SK-N-SH (cell line): Measurements from ENCODE around the gene ARHGEF6. TPM values are rescaled to one million over a fixed set of nuclear protein-coding genes. Genes with fewer than 3 reads are reported as not detected.
"Not testable (repeated sequence)": the region's sequence is repeated elsewhere in the genome, so short reads cannot be mapped to it uniquely, and the experiment has no call there.

ENCODE experiments used
- CTCF ChIA-PET: fragments of 300-600, 350-600 bp; formaldehyde crosslinking; extraction: SDS; loops from one replicate; lab custom pipeline; 2021; lab: Yijun Ruan, JAX
- POLR2A ChIA-PET: fragments of 350-600 bp; sonication (Branson Sonifier 250); formaldehyde crosslinking; extraction: SDS; loops from one replicate; lab custom pipeline; 2020; ENCODE audit warnings: antibody characterized with exemption, inconsistent platforms; lab: Yijun Ruan, JAX
- DNase-seq: peaks from one replicate; pipeline ENCODE4 v3.0.0; 2012
- H2AFZ ChIP-seq: fragments of 200-600 bp; sonication (generic); 2 replicates; pipeline ENCODE4 v1.8.1; 2016; ENCODE audit warnings: antibody characterized with exemption, mild to moderate bottlenecking, low read depth
- H3F3A ChIP-seq: fragments of 200-600 bp; sonication (generic); replicated peaks from 2 replicates; pipeline ENCODE3; 2016; ENCODE audit warnings: antibody characterized with exemption, mild to moderate bottlenecking; ENCODE audit not compliant: insufficient read depth
- H3K27ac ChIP-seq, 2 experiments: fragments of 200-500 bp in 1 of 2; fragments of 200-600 bp in 1 of 2; sonication (Bioruptor generic) in 1 of 2; sonication (generic), shearing (Covaris generic) in 1 of 2; 2 replicates each; pipeline versions ENCODE4 v1.5.1 to v1.6.1; 2014 to 2016; ENCODE audit warnings: low read depth in 2 of 2, inconsistent platforms in 1 of 2, low read length in 1 of 2, mild to moderate bottlenecking in 1 of 2, mixed read lengths in 1 of 2
- H3K27me3 ChIP-seq: fragments of 200-600 bp; sonication (generic), shearing (Covaris generic); 2 replicates; pipeline ENCODE4 v1.6.1; 2016; ENCODE audit warnings: mixed run types; ENCODE audit not compliant: insufficient read depth
- H3K36me3 ChIP-seq, 2 experiments: fragments of 200-500 bp in 1 of 2; fragments of 200-600 bp in 1 of 2; sonication (Bioruptor generic) in 1 of 2; sonication (generic) in 1 of 2; replicated peaks in 1 of 2; 2 replicates each; pipeline versions ENCODE3 to v1.5.1; 2014 to 2016; ENCODE audit warnings: low read length in 1 of 2, mild to moderate bottlenecking in 1 of 2; ENCODE audit not compliant: insufficient read depth in 2 of 2, control insufficient read depth in 1 of 2
- H3K4me1 ChIP-seq, 2 experiments: fragments of 200-500 bp in 1 of 2; fragments of 200-600 bp in 1 of 2; sonication (Bioruptor generic) in 1 of 2; sonication (generic), shearing (Covaris generic) in 1 of 2; 2 replicates each; pipeline versions ENCODE4 v1.5.1 to v1.6.1; 2014 to 2016; ENCODE audit warnings: low read depth in 1 of 2, low read length in 1 of 2, mixed run types in 1 of 2; ENCODE audit not compliant: insufficient read depth in 2 of 2, control insufficient read depth in 1 of 2
- H3K4me2 ChIP-seq: fragments of 200-600 bp; sonication (generic), shearing (Covaris generic); 2 replicates; pipeline ENCODE4 v1.6.1; 2017; ENCODE audit warnings: mixed run types
- H3K4me3 ChIP-seq, 2 experiments: fragments of 200-500 bp in 1 of 2; fragments of 200-600 bp in 1 of 2; sonication (Bioruptor generic) in 1 of 2; sonication (generic), shearing (Covaris generic) in 1 of 2; 2 replicates each; pipeline versions ENCODE4 v1.5.1 to v1.8.1; 2014 to 2016; ENCODE audit warnings: low read depth in 2 of 2, inconsistent platforms in 1 of 2, low read length in 1 of 2, mild to moderate bottlenecking in 1 of 2, mixed read lengths in 1 of 2, moderate library complexity in 1 of 2
- H3K79me2 ChIP-seq: fragments of 200-600 bp; sonication (generic); 2 replicates; pipeline ENCODE4 v1.8.1; 2017; ENCODE audit warnings: mild to moderate bottlenecking; ENCODE audit not compliant: insufficient read depth
- H3K9ac ChIP-seq: fragments of 200-600 bp; sonication (generic); 2 replicates; pipeline ENCODE4 v1.6.1; 2017; ENCODE audit warnings: mixed run types
- H3K9me2 ChIP-seq: fragments of 200-600 bp; sonication (generic); 2 replicates; pipeline ENCODE4 v1.6.1; 2017; ENCODE audit warnings: mixed run types
- H3K9me3 ChIP-seq: fragments of 200-600 bp; sonication (generic); 2 replicates; pipeline ENCODE4 v1.6.1; 2017; ENCODE audit warnings: mixed run types, mild to moderate bottlenecking, moderate library complexity
- H4K20me1 ChIP-seq: fragments of 200-600 bp; sonication (generic); 2 replicates; pipeline ENCODE4 v1.6.1; 2017; ENCODE audit warnings: mild to moderate bottlenecking, mixed run types; ENCODE audit not compliant: insufficient read depth
- FOXM1 ChIP-seq: IDR thresholded peaks from 2 replicates; pipeline ENCODE4 v1.4.0; 2012; ENCODE audit warnings: low read depth, mild to moderate bottlenecking
- GATA2 ChIP-seq: sonication (generic); formaldehyde crosslinking; IDR thresholded peaks from 2 replicates; pipeline ENCODE4 v1.5.0; 2020; ENCODE audit warnings: mild to moderate bottlenecking, missing genetic modification reagents
- JUND ChIP-seq: IDR thresholded peaks from 2 replicates; pipeline ENCODE4 v1.4.0; 2012
- MEF2A ChIP-seq: IDR thresholded peaks from 2 replicates; pipeline ENCODE4 v1.4.0; 2012; ENCODE audit warnings: low read depth, borderline replicate concordance
- POLR2AphosphoS5 ChIP-seq: IDR thresholded peaks from 2 replicates; pipeline ENCODE4 v1.6.1; 2012; ENCODE audit warnings: low read depth, low read length
- RXRA ChIP-seq: IDR thresholded peaks from 2 replicates; pipeline ENCODE4 v1.4.0; 2012; ENCODE audit warnings: low read depth, mild to moderate bottlenecking, borderline replicate concordance
- TEAD4 ChIP-seq: IDR thresholded peaks from 2 replicates; pipeline ENCODE4 v1.4.0; 2012; ENCODE audit warnings: mild to moderate bottlenecking, borderline replicate concordance; ENCODE audit not compliant: insufficient read depth
- WGBS: methylation state at CpG from one replicate; pipeline ENCODE4 v1.1.6; 2017; ENCODE audit warnings: low lambda C conversion rate; 5-methylcytosine and 5-hydroxymethylcytosine counted together
- polyA plus RNA-seq, 3 experiments: library from polyadenylated mRNA; depleted of rRNA; stranded (reverse); fragments of >200 nt; gene quantifications; 2 replicates each; pipeline ENCODE4 v1.2.3, GENCODE V29; 2012
- TF ChIP-seq, protein P1 (sequence below): fragments of 150-350 bp; IDR thresholded peaks from 2 replicates; pipeline ENCODE4 v1.6.1; 2017; ENCODE audit warnings: antibody characterized with exemption, low read length, low read depth, borderline replicate concordance
- TF ChIP-seq, protein P2 (sequence below): IDR thresholded peaks from 2 replicates; pipeline ENCODE4 v1.4.0; 2012; ENCODE audit warnings: low read depth
- TF ChIP-seq, protein P3 (sequence below): IDR thresholded peaks from 2 replicates; pipeline ENCODE4 v1.4.0; 2012; ENCODE audit warnings: low read depth, borderline replicate concordance
- TF ChIP-seq, protein P4 (sequence below): IDR thresholded peaks from 2 replicates; pipeline ENCODE4 v1.6.1; 2012; ENCODE audit warnings: mild to moderate bottlenecking, low read depth, low read length, moderate library complexity

ARHGEF6 gene
- polyA plus RNA-seq, 1 of the 3 experiments (the other 2 are of a cell fraction): 2.7 TPM

- TF ChIP-seq, protein P1, sequence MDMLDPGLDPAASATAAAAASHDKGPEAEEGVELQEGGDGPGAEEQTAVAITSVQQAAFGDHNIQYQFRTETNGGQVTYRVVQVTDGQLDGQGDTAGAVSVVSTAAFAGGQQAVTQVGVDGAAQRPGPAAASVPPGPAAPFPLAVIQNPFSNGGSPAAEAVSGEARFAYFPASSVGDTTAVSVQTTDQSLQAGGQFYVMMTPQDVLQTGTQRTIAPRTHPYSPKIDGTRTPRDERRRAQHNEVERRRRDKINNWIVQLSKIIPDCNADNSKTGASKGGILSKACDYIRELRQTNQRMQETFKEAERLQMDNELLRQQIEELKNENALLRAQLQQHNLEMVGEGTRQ: no peak
- TF ChIP-seq, protein P2, sequence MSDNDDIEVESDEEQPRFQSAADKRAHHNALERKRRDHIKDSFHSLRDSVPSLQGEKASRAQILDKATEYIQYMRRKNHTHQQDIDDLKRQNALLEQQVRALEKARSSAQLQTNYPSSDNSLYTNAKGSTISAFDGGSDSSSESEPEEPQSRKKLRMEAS: no peak
- TF ChIP-seq MEF2A: no peak
- TF ChIP-seq GATA2 (CRISPR knock-in tag): no peak
- no peak for TF ChIP-seq RXRA
- no peak for TF ChIP-seq POLR2AphosphoS5
- TF ChIP-seq FOXM1: no peak
Measured at GRCh38 chrX:136797787-136798186, 17.1 kb upstream of the ARHGEF6 start (continued).

DNA sequence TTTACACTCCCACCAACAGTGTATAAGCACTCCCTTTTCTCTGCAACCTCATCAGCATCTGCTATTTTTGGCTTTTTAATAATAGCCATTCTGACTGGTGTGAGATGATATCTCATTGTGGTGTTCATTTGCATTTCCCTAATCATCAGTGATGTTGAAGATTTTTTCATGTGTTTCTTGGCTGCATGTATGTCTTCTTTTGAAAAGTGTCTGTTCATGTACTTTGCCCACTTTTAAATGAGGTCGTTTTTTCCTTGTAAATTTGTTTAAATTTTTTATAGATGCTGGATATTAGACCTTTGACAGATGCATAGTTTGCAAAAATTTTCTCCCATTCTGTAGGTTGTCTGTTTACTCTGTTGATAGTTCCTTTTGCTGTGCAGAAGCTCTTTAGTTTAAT lies 14.4 kb upstream of the ARHGEF6 start:
- H3K27me3 ChIP-seq, H3K36me3 ChIP-seq, H3K9me2 ChIP-seq, H3K9ac ChIP-seq, H2AFZ ChIP-seq, H3K9me3 ChIP-seq, POLR2A ChIA-PET, H4K20me1 ChIP-seq, H3K79me2 ChIP-seq, H3K4me3 ChIP-seq, DNase-seq, H3F3A ChIP-seq, H3K27ac ChIP-seq, H3K4me1 ChIP-seq, H3K4me2 ChIP-seq: not testable (repeated sequence)
- 3% methylated on average over 1 of the region's 1 CpG for WGBS
- CTCF ChIA-PET: interaction anchor here (1.0 kb wide), 1 partner anchor 20 kb away, joined by 4 read pairs; no protein-coding TSS in a partner anchor

DNA sequence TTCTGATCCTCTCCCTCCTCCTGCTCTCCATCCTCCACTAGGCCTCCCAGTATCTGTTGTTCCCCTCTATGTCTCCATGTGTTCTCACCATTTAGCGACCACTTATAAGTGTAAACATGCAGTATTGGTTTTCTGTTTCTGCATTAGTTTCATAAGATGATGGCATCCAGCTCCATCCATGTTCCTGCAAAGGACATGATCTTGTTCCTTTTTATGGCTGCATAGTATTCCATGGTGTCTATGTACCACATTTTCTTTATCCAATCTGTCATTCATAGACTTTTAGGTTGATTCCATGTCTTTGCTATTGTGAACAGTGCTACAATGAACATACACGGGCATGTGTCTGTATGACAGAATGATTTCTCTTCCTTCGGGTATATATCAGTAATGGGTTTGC lies 13.9 kb upstream of the ARHGEF6 start:
- H4K20me1 ChIP-seq, H3K4me1 ChIP-seq, DNase-seq, H3K27ac ChIP-seq, H3K4me2 ChIP-seq, H3K27me3 ChIP-seq, H3K9me3 ChIP-seq, H3K9me2 ChIP-seq, H3K9ac ChIP-seq, CTCF ChIA-PET, H3K36me3 ChIP-seq, H3K4me3 ChIP-seq, H2AFZ ChIP-seq, H3K79me2 ChIP-seq, H3F3A ChIP-seq, POLR2A ChIA-PET: not testable (repeated sequence)
- 30% methylated on average over 3 of the region's 3 CpGs for WGBS

- Histone ChIP-seq H3K27me3 (no peaks in the 10 kb centered on the region), H3K79me2 (no peaks in the 10 kb centered on the region), H3K36me3 (no peaks in the 10 kb centered on the region), H3K9me2 (no peaks in the 10 kb centered on the region), H3F3A (no peaks in the 10 kb centered on the region), H3K9me3 (no peaks in the 10 kb centered on the region), H3K9ac (no peak overlapping the region), H4K20me1 (no peaks in the 10 kb centered on the region), H3K4me2 (no peak overlapping the region), H3K4me3 (no peak overlapping the region), H3K27ac (no peak overlapping the region), H2AFZ (no peak overlapping the region), H3K4me1 (no peaks in the 10 kb centered on the region)
- DNase-seq: no peak
- POLR2A ChIA-PET: no interaction called here
- 32% methylated on average over 1 of the region's 1 CpG for WGBS
- CTCF ChIA-PET: no interaction called here
- TF ChIP-seq RXRA (no peak), TEAD4 (no peak), JUND (no peak)
- TF ChIP-seq, protein P3, sequence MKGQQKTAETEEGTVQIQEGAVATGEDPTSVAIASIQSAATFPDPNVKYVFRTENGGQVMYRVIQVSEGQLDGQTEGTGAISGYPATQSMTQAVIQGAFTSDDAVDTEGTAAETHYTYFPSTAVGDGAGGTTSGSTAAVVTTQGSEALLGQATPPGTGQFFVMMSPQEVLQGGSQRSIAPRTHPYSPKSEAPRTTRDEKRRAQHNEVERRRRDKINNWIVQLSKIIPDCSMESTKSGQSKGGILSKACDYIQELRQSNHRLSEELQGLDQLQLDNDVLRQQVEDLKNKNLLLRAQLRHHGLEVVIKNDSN: no peak
- TF ChIP-seq, protein P4, sequence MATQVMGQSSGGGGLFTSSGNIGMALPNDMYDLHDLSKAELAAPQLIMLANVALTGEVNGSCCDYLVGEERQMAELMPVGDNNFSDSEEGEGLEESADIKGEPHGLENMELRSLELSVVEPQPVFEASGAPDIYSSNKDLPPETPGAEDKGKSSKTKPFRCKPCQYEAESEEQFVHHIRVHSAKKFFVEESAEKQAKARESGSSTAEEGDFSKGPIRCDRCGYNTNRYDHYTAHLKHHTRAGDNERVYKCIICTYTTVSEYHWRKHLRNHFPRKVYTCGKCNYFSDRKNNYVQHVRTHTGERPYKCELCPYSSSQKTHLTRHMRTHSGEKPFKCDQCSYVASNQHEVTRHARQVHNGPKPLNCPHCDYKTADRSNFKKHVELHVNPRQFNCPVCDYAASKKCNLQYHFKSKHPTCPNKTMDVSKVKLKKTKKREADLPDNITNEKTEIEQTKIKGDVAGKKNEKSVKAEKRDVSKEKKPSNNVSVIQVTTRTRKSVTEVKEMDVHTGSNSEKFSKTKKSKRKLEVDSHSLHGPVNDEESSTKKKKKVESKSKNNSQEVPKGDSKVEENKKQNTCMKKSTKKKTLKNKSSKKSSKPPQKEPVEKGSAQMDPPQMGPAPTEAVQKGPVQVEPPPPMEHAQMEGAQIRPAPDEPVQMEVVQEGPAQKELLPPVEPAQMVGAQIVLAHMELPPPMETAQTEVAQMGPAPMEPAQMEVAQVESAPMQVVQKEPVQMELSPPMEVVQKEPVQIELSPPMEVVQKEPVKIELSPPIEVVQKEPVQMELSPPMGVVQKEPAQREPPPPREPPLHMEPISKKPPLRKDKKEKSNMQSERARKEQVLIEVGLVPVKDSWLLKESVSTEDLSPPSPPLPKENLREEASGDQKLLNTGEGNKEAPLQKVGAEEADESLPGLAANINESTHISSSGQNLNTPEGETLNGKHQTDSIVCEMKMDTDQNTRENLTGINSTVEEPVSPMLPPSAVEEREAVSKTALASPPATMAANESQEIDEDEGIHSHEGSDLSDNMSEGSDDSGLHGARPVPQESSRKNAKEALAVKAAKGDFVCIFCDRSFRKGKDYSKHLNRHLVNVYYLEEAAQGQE: no peak
- TF ChIP-seq, all 33 proteins: peak for 0
Measured at GRCh38 chrX:136794080-136794479, 13.3 kb upstream of the ARHGEF6 start.
